H9 (cell line): ENCODE data around the gene CNNM1. TPM values are rescaled to one million over a fixed set of nuclear protein-coding genes. Genes with fewer than 3 reads are reported as not detected.

Experiments used
- DNase-seq: peaks from one replicate; pipeline ENCODE4 v3.0.0-alpha.2; 2017
- H2AFZ ChIP-seq: one replicate; pipeline ENCODE4 v1.6.1; 2013; ENCODE audit warnings: mild to moderate bottlenecking, low read length, control low read depth, moderate library complexity
- H2AK5ac ChIP-seq: 2 replicates; pipeline ENCODE4 v1.6.1; 2013; ENCODE audit warnings: low read length, control low read depth, mixed read lengths; ENCODE audit not compliant: insufficient read length
- H2BK120ac ChIP-seq: one replicate; pipeline ENCODE4 v1.6.1; 2013; ENCODE audit warnings: low read depth, mild to moderate bottlenecking, low read length, control low read depth, inconsistent platforms; ENCODE audit not compliant: poor library complexity, severe bottlenecking
- H2BK12ac ChIP-seq: 2 replicates; pipeline ENCODE4 v1.6.1; 2013; ENCODE audit warnings: low read length, control low read depth, mixed read lengths, low read depth; ENCODE audit not compliant: insufficient read length
- H2BK15ac ChIP-seq: 2 replicates; pipeline ENCODE4 v1.6.1; 2013; ENCODE audit warnings: low read depth, low read length, control low read depth
- H2BK20ac ChIP-seq: one replicate; pipeline ENCODE4 v1.6.1; 2013; ENCODE audit warnings: low read depth, mild to moderate bottlenecking, low read length, control low read depth, inconsistent platforms; ENCODE audit not compliant: poor library complexity, severe bottlenecking
- H2BK5ac ChIP-seq: 2 replicates; pipeline ENCODE4 v1.6.1; 2013; ENCODE audit warnings: low read length, control low read depth, mixed read lengths; ENCODE audit not compliant: insufficient read length
- H3K14ac ChIP-seq: 2 replicates; pipeline ENCODE4 v1.6.1; 2013; ENCODE audit warnings: low read length, control low read depth; ENCODE audit not compliant: insufficient read depth
- H3K18ac ChIP-seq: 2 replicates; pipeline ENCODE4 v1.6.1; 2013; ENCODE audit warnings: low read depth, mild to moderate bottlenecking, mixed read lengths, low read length, control low read depth; ENCODE audit not compliant: insufficient read length
- H3K23ac ChIP-seq: 2 replicates; pipeline ENCODE4 v1.6.1; 2013; ENCODE audit warnings: low read length, control low read depth, mixed read lengths, low read depth; ENCODE audit not compliant: insufficient read length
- H3K23me2 ChIP-seq: 2 replicates; pipeline ENCODE4 v1.6.1; 2013; ENCODE audit warnings: low read depth, mild to moderate bottlenecking, mixed read lengths, low read length, control low read depth; ENCODE audit not compliant: insufficient read length, poor library complexity, severe bottlenecking
- H3K27ac ChIP-seq: 2 replicates; pipeline ENCODE4 v1.5.1; 2013; ENCODE audit warnings: low read length, control low read depth, mixed read lengths, low read depth; ENCODE audit not compliant: insufficient read length
- H3K27me3 ChIP-seq: 2 replicates; pipeline ENCODE4 v1.6.1; 2013; ENCODE audit warnings: low read length, control low read depth, inconsistent platforms; ENCODE audit not compliant: insufficient read depth
- H3K4ac ChIP-seq: 2 replicates; pipeline ENCODE4 v1.6.1; 2013; ENCODE audit warnings: low read depth, mild to moderate bottlenecking, control low read depth, inconsistent platforms, low read length, moderate library complexity
- H3K4me1 ChIP-seq: 2 replicates; pipeline ENCODE4 v1.6.1; 2013; ENCODE audit warnings: low read length, control low read depth, inconsistent platforms; ENCODE audit not compliant: insufficient read depth
- H3K4me2 ChIP-seq: 2 replicates; pipeline ENCODE4 v1.6.1; 2013; ENCODE audit warnings: low read length, control low read depth, mixed read lengths; ENCODE audit not compliant: insufficient read length, insufficient read depth
- H3K56ac ChIP-seq: 2 replicates; pipeline ENCODE4 v1.6.1; 2013; ENCODE audit warnings: low read depth, mild to moderate bottlenecking, mixed read lengths, low read length, control low read depth; ENCODE audit not compliant: insufficient read length
- H3K79me1 ChIP-seq: 2 replicates; pipeline ENCODE4 v1.6.1; 2013; ENCODE audit warnings: low read depth, mild to moderate bottlenecking, moderate library complexity, low read length, control low read depth, inconsistent platforms; ENCODE audit not compliant: insufficient read depth, poor library complexity, severe bottlenecking
- H3K79me2 ChIP-seq: 2 replicates; pipeline ENCODE4 v1.6.1; 2013; ENCODE audit warnings: low read length, control low read depth, inconsistent platforms; ENCODE audit not compliant: insufficient read depth
- H3K9ac ChIP-seq: 2 replicates; pipeline ENCODE4 v1.6.1; 2013; ENCODE audit warnings: low read length, control low read depth, mixed read lengths; ENCODE audit not compliant: insufficient read length; ENCODE audit errors: extremely low read depth
- H3K9me3 ChIP-seq: one replicate; pipeline ENCODE4 v1.6.1; 2013; ENCODE audit warnings: low read depth, low read length, inconsistent platforms; ENCODE audit not compliant: control insufficient read depth
- H3T11ph ChIP-seq: one replicate; pipeline ENCODE4 v1.6.1; 2013; ENCODE audit warnings: mild to moderate bottlenecking, low read length, control low read depth, inconsistent platforms
- H4K20me1 ChIP-seq: one replicate; pipeline ENCODE4 v1.6.1; 2013; ENCODE audit not compliant: control insufficient read depth, insufficient read length, insufficient read depth
- H4K5ac ChIP-seq: 2 replicates; pipeline ENCODE4 v1.6.1; 2013; ENCODE audit warnings: low read depth, mild to moderate bottlenecking, mixed read lengths, low read length, control low read depth; ENCODE audit not compliant: insufficient read length
- H4K8ac ChIP-seq: replicated peaks from 2 replicates; pipeline ENCODE4 v1.6.1; 2013; ENCODE audit warnings: low read length, control low read depth, mixed read lengths, low read depth; ENCODE audit not compliant: insufficient read length
- H4K91ac ChIP-seq: 2 replicates; pipeline ENCODE4 v1.6.1; 2013; ENCODE audit warnings: low read depth, mild to moderate bottlenecking, moderate library complexity, mixed read lengths, low read length, control low read depth; ENCODE audit not compliant: insufficient read length
- H3K27ac Mint-ChIP-seq, 3 experiments: 2 replicates in 2 of 3; 3 replicates in 1 of 3; pipeline ENCODE4 v1.8.0; 2020 to 2021; ENCODE audit warnings: mixed read lengths in 3 of 3, mild to moderate bottlenecking in 1 of 3, moderate library complexity in 1 of 3
- H3K27me3 Mint-ChIP-seq: 2 replicates; pipeline ENCODE4 v1.8.0; 2021; ENCODE audit warnings: low read depth, mild to moderate bottlenecking, moderate library complexity, mixed read lengths
- H3K36me3 Mint-ChIP-seq, 3 experiments: 2 replicates in 2 of 3; 3 replicates in 1 of 3; pipeline ENCODE4 v1.8.0; 2020 to 2021; ENCODE audit warnings: low read depth in 3 of 3, mixed read lengths in 3 of 3; ENCODE audit not compliant: insufficient read depth in 1 of 3
- H3K4me1 Mint-ChIP-seq, 2 experiments: 2 replicates each; pipeline ENCODE4 v1.8.0; 2020; ENCODE audit warnings: mixed read lengths in 2 of 2
- H3K4me3 Mint-ChIP-seq, 2 experiments: 2 replicates in 1 of 2; 3 replicates in 1 of 2; pipeline ENCODE4 v1.8.0; 2020 to 2021; ENCODE audit warnings: mild to moderate bottlenecking in 2 of 2, mixed read lengths in 2 of 2, moderate library complexity in 1 of 2
- H3K9me3 Mint-ChIP-seq, 2 experiments: 2 replicates in 1 of 2; 3 replicates in 1 of 2; pipeline ENCODE4 v1.8.0; 2020; ENCODE audit warnings: mild to moderate bottlenecking in 2 of 2, mixed read lengths in 2 of 2, moderate library complexity in 1 of 2
- CTCF ChIP-seq: fragments of 200-600 bp; sonication (generic); conservative IDR thresholded peaks from 3 replicates; pipeline ENCODE4 v1.8.0; 2021; ENCODE audit warnings: antibody characterized with exemption, mild to moderate bottlenecking
- WGBS: extraction: QIAGEN DNeasy Blood & Tissue Kit; methylation state at CpG from one replicate; pipeline ENCODE4 v1.1.7; 2013; ENCODE audit warnings: missing lambda C conversion rate, low lambda C conversion rate, mixed read lengths; ENCODE audit not compliant: insufficient read length; ENCODE audit errors: extremely low coverage; 5-methylcytosine and 5-hydroxymethylcytosine counted together
- total RNA-seq: library from RNA; stranded (reverse); gene quantifications from 2 replicates; pipeline ENCODE4 v1.2.1, GENCODE V29; 2021

CNNM1 gene
- total RNA-seq, 1 experiment from 2014 or later: 0.35 TPM

DNA sequence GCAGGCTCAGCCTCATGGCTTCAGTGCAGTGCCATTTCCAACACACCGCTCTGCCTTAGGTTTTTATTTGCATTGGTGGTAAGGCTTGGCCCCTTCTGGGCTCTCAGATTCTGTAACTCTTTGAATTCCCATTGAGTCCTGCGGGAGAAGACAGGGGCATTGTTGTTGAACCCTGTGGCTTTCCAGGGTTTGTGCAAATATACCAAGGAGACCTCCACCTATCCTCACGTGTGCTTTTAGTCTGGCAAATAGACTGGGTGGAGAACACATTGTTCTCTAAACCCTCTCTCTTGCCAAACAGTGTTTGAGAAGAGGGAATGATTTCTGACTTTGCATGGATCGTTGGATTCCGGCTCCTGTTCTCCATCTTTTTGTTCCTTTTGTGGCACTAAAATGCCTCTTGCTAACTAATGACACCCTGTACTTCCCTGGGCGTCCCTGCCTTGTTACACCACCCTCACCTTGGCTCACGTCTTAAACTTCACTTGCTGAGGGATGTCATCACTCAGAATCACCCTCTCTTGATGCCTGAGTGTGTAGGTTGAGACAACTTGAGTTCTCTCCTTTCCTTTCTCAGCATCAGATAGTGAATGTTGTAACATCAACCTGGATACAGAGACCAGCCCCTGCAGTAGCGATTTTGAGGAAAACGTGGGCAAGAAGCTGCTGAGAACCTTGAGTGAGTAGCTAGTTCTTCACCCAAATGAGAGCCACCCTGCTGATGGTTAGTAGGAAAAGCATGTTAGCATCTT, 60.7 kb downstream of the CNNM1 start:
- Histone ChIP-seq H2BK15ac (no peak overlapping the region), H3K9me3 (no peaks in the 10 kb centered on the region), H4K91ac (no peak overlapping the region), H3K14ac (no peak overlapping the region), H4K20me1 (no peaks in the 10 kb centered on the region), H3K27me3 (no peaks in the 10 kb centered on the region), H3K56ac (no peak overlapping the region), H3K79me1 (no peaks in the 10 kb centered on the region), H2BK120ac (no peak overlapping the region), H3K18ac (no peak overlapping the region), H4K5ac (no peak overlapping the region), H3K23me2 (no peaks in the 10 kb centered on the region), H3K4ac (no peak overlapping the region), H4K8ac (no peak overlapping the region), H3K9ac (no peak overlapping the region), H3K4me1 (peaks cover 3% of the 10 kb centered on the region; the same call in 1 of the 2 replicates), H2AFZ (no peak overlapping the region), H3K79me2 (no peaks in the 10 kb centered on the region), H2BK5ac (no peak overlapping the region), H2BK12ac (no peak overlapping the region), H3K27ac (no peak overlapping the region), H2BK20ac (no peak overlapping the region), H3K4me2 (no peak overlapping the region), H3T11ph (no peak overlapping the region), H3K23ac (no peak overlapping the region), H2AK5ac (no peak overlapping the region)
- no peak for TF ChIP-seq CTCF
- DNase-seq: no peak
- H3K27me3 Mint-ChIP-seq: peaks cover 7% of the 10 kb centered on the region
- H3K4me1 Mint-ChIP-seq: peaks cover 23 to 37% of the 10 kb centered on the region in 2 experiments
- no peaks in the 10 kb centered on the region; a peak in 1 of 7 replicates for H3K36me3 Mint-ChIP-seq
- H3K9me3 Mint-ChIP-seq: no peaks in the 10 kb centered on the region; a peak in 1 of 5 replicates
- H3K4me3 Mint-ChIP-seq: no peak overlapping the region
- no peak overlapping the region for H3K27ac Mint-ChIP-seq
- WGBS: no CpG with 5 or more reads among the region's 9 CpGs
